SJSA1 (cell line): ENCODE results near the gene UBA6. TPM values are rescaled to one million over a fixed set of nuclear protein-coding genes. Genes with fewer than 3 reads are reported as not detected.

Source experiments
- DNase-seq, 2 experiments: peaks; one replicate each; pipeline ENCODE4 v3.0.0-alpha.2; 2015 to 2020; ENCODE audit warnings: low spot score in 2 of 2, low read depth in 1 of 2
- H3K27ac ChIP-seq: fragments of 250-450 bp; sonication (Bioruptor Pico); 2 replicates; pipeline ENCODE4 v1.5.1; 2020; ENCODE audit warnings: mild to moderate bottlenecking, moderate library complexity
- H3K27me3 ChIP-seq: fragments of 250-450 bp; sonication (Bioruptor Pico); replicated peaks from 2 replicates; pipeline ENCODE4 v1.5.1; 2020; ENCODE audit warnings: mild to moderate bottlenecking, moderate library complexity
- H3K36me3 ChIP-seq: fragments of 250-450 bp; sonication (Bioruptor Pico); 2 replicates; pipeline ENCODE4 v1.5.1; 2020; ENCODE audit warnings: mild to moderate bottlenecking
- H3K4me1 ChIP-seq: fragments of 250-450 bp; sonication (Bioruptor Pico); replicated peaks from 2 replicates; pipeline ENCODE4 v1.6.1; 2021; ENCODE audit warnings: mild to moderate bottlenecking
- H3K4me3 ChIP-seq: fragments of 250-450 bp; sonication (Bioruptor Pico); 2 replicates; pipeline ENCODE4 v1.5.1; 2020; ENCODE audit warnings: mild to moderate bottlenecking
- H3K9me3 ChIP-seq: fragments of 250-450 bp; sonication (Bioruptor Pico); replicated peaks from 2 replicates; pipeline ENCODE4 v1.5.1; 2020; ENCODE audit warnings: mild to moderate bottlenecking
- total RNA-seq: library from RNA; depleted of rRNA; stranded (reverse); fragments of >200 nt; shearing (Covaris generic); gene quantifications from 2 replicates; pipeline ENCODE4 v1.2.3, GENCODE V29; 2014; rRNA removed

The UBA6 gene
- total RNA-seq, 1 experiment from 2014 or later, result 118 TPM

GRCh38 chr4:67573193-67573592 lies 127.8 kb downstream of the UBA6 start:
- H3K36me3 ChIP-seq, result no peaks in the 10 kb centered on the region
- no peak for DNase-seq
- H3K27me3 ChIP-seq, result peaks cover 11% of the 10 kb centered on the region
- no peak overlapping the region for H3K4me3 ChIP-seq
- H3K4me1 ChIP-seq, result no peaks in the 10 kb centered on the region
- H3K27ac ChIP-seq, result no peak overlapping the region
- H3K9me3 ChIP-seq, result no peaks in the 10 kb centered on the region

- DNase-seq, result no peak
- no peaks in the 10 kb centered on the region for H3K36me3 ChIP-seq
- H3K9me3 ChIP-seq, result no peaks in the 10 kb centered on the region
- H3K4me1 ChIP-seq, result no peaks in the 10 kb centered on the region
- H3K27ac ChIP-seq, result no peak overlapping the region
- peaks cover 11% of the 10 kb centered on the region for H3K27me3 ChIP-seq
- H3K4me3 ChIP-seq, result no peak overlapping the region
Observed at GRCh38 chr4:67571975-67572374, 129.0 kb downstream of the UBA6 start.

DNA sequence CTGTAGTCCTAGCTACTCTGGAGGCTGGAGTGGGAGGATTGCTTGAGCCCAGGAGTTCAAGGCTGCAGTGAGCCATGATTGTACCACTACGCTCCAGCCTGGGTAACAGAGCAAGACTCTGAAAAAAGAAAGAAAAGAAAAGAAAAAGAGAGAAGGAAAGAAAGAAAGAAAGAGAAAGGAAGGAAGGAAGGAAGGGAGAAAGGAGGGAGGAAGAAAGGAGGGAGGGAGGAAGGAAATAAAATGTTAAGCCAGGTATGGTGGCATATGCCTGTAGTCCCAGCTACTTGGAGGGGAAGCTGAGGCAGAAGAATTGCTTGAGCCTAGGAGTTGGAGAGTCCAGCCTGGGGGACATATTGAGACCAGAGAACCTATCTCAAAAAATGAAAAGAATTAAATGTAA lies 130.4 kb downstream of the UBA6 start:
- H3K36me3 ChIP-seq, result no peaks in the 10 kb centered on the region

GRCh38 chr4:67568820-67569219 lies 132.1 kb downstream of the UBA6 start:
- Histone ChIP-seq H3K4me1 (no peaks in the 10 kb centered on the region), H3K27me3 (peaks cover 8% of the 10 kb centered on the region; the same call in 1 of the 2 replicates), H3K4me3 (no peak overlapping the region), H3K9me3 (no peaks in the 10 kb centered on the region), H3K27ac (no peak overlapping the region), H3K36me3 (no peaks in the 10 kb centered on the region)
- DNase-seq, result no peak

More for the DNA sequence above, 130.4 kb downstream of the UBA6 start:
- no peaks in the 10 kb centered on the region for H3K4me1 ChIP-seq
- H3K27ac ChIP-seq, result no peak overlapping the region
- DNase-seq, result no peak
- H3K4me3 ChIP-seq, result no peak overlapping the region
- no peaks in the 10 kb centered on the region for H3K9me3 ChIP-seq
- peaks cover 11% of the 10 kb centered on the region for H3K27me3 ChIP-seq

DNA sequence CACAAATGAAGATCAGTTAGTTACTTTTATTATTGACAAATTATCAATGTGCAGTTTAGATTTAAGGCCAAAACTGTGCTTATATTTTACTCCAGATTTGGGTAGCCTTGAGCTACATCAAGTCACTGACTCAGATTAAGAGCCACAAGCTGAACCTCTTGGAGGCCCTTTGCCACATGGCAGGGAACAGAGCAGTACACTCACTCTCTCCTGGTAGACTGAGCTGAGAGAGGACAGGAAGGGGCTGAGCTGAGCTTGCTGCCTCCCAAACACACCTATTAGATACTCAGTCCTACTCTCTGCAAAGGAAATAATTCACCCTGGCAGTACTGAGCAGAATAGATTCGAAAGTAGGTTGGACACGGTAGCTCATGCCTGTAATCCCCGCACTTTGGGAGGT lies 134.6 kb downstream of the UBA6 start:
- Histone ChIP-seq H3K9me3 (no peaks in the 10 kb centered on the region), H3K27ac (no peak overlapping the region), H3K27me3 (0 out of 2 replicates have a peak, but pooled peaks cover 1% of the 10 kb centered on the region), H3K36me3 (no peaks in the 10 kb centered on the region), H3K4me1 (no peaks in the 10 kb centered on the region), H3K4me3 (no peak overlapping the region)
- no peak for DNase-seq

- H3K4me1 ChIP-seq, result no peaks in the 10 kb centered on the region
- H3K27me3 ChIP-seq, result 0 out of 2 replicates have a peak, but pooled peaks cover 3% of the 10 kb centered on the region
- H3K9me3 ChIP-seq, result no peaks in the 10 kb centered on the region
- H3K4me3 ChIP-seq, result no peak overlapping the region
- DNase-seq, result no peak
- H3K36me3 ChIP-seq, result no peaks in the 10 kb centered on the region
- no peak overlapping the region for H3K27ac ChIP-seq
Observed at GRCh38 chr4:67565284-67565683, 135.7 kb downstream of the UBA6 start.

Other genes with a start within 250 kb of the UBA6 start
- gene CENPC, start 155.7 kb downstream of the UBA6 start, total RNA-seq, result 16.0 and 22.7 TPM in 2 replicates
- gene STAP1, start 142.4 kb downstream of the UBA6 start, total RNA-seq, result not detected in 2 replicates
- not detected in 2 replicates for gene GNRHR, start 53.2 kb upstream of the UBA6 start, total RNA-seq
- not detected in 2 replicates for gene TMPRSS11D, start 182.8 kb upstream of the UBA6 start, total RNA-seq